HG02610 (cell line): ENCODE data around the gene EML6.
"Not testable (repeated sequence)": the region's sequence is repeated elsewhere in the genome, so short reads cannot be mapped to it uniquely, and the experiment has no call there.

ENCODE experiments used
- ATAC-seq: cut with Tn5 transposase; IDR thresholded peaks from one replicate; pipeline ENCODE4 v1.9.1; 2021; ENCODE audit warnings: mild to moderate bottlenecking, moderate library complexity; ENCODE audit not compliant: unreplicated experiment

Gene EML6

DNA sequence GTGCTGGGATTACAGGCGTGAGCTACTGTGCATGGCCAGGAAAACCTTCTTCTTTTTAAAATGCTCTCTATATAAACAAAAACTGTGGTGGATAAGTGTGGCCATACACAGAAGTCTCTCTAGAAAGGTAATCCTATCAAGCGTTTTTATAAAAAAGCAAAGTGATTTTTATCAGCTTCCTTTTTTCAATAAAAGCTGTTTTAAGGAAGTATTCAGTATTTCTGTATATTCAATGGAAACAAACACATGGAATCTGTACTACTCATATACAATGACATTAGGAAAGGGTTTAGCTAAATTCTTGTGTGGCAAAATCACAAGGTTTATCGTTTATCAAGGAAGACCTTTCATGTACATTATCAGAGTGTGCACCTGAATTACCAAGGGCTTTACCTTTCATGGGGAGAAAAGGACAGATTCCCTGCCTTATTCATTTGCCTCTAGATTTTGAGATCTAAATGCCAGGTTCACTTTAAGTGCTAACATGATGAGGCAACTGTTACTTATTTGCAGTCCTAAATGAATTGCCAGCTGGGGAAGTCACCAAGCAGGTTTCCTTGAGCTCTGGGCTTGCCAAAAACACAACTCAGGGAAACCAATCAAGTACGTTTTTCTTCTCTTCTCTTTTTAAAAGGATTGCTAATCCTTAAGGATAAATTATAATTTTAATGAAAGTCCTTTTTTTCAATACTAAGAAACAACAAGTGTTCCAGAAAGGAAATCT is 256.0 kb downstream of the EML6 start:
- no peak for ATAC-seq

GRCh38 chr2:54981385-54981784 is 257.9 kb downstream of the EML6 start:
- no peak for ATAC-seq

GRCh38 chr2:54983345-54984220 is 260.1 kb downstream of the EML6 start:
- no peak for ATAC-seq

DNA sequence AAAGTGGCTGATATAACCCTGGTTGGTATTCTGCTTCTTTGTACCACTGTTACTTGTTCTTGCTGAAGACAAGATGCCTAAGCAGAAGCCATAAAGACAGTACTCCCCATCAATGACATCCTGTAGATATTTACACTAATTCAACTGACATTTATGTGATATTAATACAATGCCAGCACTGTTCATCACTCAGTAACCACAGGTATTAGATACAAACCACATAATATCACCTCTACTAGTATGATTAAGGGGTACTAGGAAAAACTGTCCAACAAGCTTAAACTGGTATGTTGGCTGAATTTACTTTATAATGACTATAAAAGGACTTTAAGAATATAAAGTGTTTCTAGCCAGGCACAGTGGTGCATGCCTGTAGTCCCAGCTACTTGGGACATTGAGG is 261.0 kb downstream of the EML6 start:
- ATAC-seq, result no peak

DNA sequence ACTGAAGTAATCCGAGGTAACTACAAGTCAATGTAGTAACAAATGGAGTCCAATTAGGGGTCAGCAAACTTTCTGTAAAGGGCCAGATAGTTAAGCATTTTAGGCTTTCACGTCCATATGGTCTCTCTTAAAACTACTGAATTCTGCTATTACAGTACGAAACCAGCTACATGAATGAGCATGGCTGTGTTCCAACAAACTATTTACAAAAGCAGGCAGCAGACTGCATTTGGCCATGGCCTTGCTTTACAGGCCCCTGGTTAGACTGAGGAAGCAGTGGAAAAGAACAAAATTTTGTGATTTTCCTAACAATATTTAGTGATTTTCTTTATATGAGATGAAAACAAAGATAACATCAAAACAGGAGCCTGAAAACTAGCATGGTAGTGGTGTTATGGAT is 262.8 kb downstream of the EML6 start:
- no peak for ATAC-seq

DNA sequence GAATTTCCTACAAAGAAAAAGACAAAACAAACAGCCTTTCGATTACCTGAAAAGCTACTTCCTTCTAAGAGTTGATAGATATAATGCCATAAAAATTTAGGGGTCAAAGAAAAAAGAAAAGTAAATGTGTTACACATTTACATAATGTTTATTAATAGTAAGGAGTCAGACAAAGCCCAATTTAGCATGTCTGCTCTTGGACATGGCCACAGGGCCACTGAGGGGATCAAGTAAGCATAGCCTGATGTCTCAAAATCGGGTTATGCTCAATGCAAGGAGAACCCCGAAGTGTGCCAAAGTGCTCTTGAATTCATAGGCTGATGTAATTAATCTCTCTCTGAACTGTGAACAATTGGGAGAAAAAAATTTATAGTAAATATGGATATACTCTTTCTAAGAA is 265.1 kb downstream of the EML6 start:
- ATAC-seq, result no peak

DNA sequence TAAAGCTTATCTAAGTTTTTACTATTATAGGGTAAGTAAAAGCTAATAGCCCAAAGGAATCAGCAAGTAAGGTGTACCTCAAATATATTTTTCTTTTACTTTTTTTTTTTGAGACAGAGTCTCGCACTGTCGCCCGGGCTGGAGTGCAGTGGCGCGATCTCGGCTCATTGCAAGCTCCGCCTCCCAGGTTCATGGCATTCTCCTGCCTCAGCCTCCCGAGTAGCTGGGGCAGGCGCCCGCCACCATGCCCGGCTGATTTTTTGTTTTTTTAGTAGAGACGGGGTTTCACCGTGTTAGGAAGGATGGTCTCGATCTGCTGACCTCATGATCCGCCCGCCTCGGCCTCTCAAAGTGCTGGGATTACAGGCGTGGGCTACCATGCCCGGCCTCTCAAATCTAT is 267.2 kb downstream of the EML6 start:
- ATAC-seq, result not testable (repeated sequence)

- peak; percentile 88 for ATAC-seq
Measured at GRCh38 chr2:54995553-54995952, 272.1 kb downstream of the EML6 start.

DNA sequence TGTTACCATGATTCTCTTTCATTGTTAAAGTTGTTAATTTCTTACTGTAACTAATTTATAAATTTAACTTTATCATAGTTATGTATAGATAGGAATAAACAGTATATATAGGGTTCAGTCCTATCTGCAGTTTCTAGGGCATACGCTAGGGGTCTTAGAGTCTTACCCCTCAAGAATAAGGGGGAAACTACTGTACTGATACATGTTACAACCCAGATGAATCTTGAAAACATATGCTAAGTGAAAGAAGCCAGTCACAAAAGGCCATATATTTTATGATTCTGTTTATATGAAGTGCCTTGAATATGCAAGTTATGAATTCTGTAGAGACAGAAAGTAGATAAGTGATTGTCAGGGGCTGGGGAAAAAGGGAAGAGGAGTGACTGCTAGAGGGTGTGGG is 274.4 kb downstream of the EML6 start:
- no peak for ATAC-seq

DNA sequence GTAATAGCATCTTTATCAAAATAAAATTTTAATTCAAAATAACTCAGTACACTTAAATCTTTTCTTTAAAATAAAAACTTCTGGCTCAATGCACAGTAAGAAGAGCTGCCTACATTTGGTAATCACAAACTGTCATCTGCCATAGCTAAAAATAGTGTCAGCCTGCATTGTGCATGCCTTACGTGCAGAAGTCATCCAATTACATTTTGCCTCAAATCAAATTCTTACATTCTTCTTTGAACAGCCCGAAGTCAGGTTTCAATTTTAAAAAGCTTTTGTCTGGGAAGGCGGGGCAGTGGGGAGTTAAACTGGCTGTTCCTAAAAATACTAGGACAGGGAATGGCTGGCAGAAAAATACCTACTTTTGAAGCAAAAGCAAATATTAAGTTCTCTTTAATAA is 275.7 kb downstream of the EML6 start:
- no peak for ATAC-seq

DNA sequence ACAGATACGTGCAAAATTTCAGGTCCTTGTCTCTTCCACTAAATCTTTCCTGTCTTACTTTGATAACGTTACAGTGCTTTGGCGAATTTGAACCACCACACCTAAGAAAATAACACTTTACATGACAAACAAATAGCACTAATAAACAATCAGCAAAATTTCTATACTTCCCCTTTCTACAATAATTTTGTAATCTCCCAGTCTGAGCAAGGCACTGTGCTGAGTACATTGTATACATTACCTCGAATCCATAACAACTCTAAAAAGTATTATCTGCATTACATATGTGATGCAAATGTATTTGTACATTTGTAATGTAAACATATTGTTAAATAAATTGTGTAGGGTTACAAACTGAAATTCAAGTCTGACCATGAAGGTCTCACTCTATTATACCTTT is 276.9 kb downstream of the EML6 start:
- ATAC-seq, result no peak

- no peak for ATAC-seq
Measured at GRCh38 chr2:55001716-55002115, 278.3 kb downstream of the EML6 start.

- no peak for ATAC-seq
Measured at GRCh38 chr2:55003706-55004639, 280.5 kb downstream of the EML6 start.

DNA sequence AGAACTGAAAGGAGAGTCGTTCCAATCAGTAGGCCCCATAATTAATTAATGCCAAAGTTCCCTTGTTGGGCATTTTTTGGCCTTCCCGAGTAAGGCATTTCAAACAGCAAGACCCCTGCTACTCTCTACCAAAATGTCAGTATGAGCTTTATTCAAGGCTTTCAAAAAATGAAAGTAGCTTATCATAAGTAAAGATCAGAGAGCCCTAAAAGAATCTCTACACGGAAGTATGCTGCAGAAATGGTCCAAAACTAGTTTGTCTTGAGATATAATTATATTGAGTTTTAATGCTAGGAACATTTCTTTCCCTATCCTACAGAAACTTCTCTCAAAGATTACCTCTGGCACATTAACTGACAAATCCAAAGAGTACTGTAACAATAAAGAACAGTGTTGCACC is 282.8 kb downstream of the EML6 start:
- ATAC-seq, result no peak

DNA sequence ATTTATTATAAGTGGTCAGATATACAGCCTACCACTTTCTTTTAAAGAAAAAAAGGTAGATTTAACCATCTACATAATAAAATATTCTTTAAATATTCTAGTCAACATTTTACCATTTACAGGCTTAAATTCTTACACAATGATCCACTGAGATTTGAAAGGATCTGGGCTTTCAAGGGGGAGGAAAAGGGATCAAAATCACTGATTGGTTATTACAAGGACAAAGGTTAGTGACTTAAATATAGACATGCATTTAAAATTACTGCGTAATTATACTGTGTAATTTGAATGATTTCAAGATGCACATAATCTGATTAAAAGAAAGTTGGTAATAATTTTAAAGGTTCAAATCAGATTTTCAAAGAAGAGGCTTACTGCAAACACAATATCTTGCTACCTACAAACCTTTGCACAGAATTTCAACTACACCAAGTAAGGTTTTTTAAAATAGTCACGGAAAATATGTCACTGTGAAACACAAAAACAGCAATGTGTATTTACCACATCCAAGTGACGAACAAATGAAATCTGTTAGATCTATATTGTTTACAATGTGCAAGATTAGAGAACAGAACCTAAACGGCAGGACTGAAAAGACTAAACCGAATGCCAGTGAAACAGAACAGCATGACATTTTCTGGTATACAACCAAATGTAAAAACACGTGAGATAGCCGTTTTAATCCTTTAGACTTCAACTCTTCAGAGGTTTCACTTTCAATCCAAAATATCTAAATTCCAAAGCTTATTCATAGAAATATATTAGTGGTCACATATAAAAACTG is 286.0 kb downstream of the EML6 start:
- ATAC-seq, result peak; percentile 13

GRCh38 chr2:55010149-55010591 is 286.7 kb downstream of the EML6 start:
- ATAC-seq, result peak; percentile 95

DNA sequence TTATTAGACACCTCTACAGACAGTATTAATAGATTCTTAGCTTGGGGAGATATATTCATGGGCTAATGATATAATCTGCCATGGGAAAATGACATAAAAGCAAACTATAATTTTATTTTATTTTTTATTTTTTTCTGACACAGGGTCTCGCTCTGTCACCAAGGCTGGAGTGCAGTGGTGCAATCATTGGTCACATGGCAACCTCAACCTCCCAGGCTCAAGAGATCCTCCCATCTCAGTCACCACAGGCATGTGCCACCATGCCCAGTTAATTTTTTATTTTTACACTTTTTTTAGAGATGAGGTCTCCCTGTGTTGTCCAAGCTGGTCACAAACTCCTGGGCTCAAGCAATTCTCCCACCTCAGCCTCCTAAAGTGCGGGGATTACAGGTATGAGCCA is 287.5 kb downstream of the EML6 start:
- ATAC-seq, result no peak

GRCh38 chr2:55011831-55012671 is 288.6 kb downstream of the EML6 start:
- ATAC-seq, result no peak

DNA sequence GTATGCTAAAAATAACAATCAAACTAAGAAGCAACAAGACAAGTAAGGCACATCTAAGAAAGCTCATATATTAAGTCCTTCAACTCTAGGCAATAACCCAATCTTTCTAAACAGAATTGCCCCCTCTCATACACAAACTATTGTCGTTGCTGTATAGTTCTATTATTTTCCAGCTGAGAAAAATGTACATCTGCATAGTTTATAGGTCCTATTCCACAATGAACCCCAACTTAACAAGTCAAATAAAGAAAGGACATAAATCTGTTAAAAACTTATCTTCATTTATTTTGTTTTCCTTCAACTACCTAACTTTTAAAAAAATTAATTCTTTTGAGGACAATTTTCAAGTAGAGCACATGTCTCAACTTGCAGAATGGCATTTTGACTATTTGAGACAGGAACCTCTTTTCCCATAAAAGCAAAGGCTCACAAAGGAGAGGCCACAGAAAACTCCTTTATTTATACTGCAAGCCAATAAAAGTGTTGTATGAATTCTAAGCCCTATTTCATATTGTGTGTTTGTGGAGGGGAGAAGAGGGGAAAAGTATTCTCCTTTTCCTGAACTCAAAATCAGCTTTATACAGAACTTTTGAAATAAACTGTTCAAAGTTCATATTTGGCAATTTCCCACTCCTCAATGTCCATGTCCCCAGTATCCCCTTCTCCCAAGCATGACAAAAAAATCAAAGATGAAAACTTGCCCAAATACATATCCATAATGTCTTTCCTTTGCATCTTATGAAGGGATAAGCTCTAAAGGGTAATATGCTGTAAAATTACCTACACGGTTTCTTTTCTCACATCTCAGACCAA is 289.4 kb downstream of the EML6 start:
- ATAC-seq, result no peak
